Muscle of back (tissue), 11 donors: ENCODE measurements around the gene PHF8. TPM values are rescaled to one million over a fixed set of nuclear protein-coding genes. Genes with fewer than 3 reads are reported as not detected.

Source experiments
- DNase-seq, 3 donors: peaks; one replicate each; pipeline versions ENCODE4 v3.0.0 to v3.0.0-alpha.2; 2013
- polyA plus RNA-seq, 10 donors: library from polyadenylated mRNA; unstranded; fragments of 120-200 nt; gene quantifications; one replicate each; pipeline ENCODE4 v1.2.1, GENCODE V29; 2013; ENCODE audit not compliant: insufficient read length in 10 of 10

The PHF8 gene
- polyA plus RNA-seq, 10 donors: 11.7 to 15.9 (median 14.1) TPM

DNA sequence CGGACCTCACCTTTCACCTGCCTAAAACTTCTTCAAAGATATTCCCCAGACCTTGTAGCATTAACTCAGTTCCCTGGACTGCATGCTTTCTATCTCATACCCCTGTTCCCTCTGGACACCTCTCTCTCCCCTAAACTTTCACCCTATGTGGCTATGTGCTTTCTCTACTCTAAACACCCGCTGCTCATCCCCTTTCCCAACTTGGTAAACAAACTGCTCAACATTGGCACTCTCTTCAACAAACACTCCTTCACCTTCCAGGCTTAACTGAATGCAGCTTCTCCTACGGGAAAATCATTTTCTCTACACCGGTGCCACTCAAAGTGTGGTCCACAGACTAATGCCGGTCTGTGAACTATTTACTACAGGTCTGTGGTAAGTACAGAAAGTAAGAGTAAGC, 19.9 kb downstream of the PHF8 start:
- DNase-seq: no peak

DNA sequence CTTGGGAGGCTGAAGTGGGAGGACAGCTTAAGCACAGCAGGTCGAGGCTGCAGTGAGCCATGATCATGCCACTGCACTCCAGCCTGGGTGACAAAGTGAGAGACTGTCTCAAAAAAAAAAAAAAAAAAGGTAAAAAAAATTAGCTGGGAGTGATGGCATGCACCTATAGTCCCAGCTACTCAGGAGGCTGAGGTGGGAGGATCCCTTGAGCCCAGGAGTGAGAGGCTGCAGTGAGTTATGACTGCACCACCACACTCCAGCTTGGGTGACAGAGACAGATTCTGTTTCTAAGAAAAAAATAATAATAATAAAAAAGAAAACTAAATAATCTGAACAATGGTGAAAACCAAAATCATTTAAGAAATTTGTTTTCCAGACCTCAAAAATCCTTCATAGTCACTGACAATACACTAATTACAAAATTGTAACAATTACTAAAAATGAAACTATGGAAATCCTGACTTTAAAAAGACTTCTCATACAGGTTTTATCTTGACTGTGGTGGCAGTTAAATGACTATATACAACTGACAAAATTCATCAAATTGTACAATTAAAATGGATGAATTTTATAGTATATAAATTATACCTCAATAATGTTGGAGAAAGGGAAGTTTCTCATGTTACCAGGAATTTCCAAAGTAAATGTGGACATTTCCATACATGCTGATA, 31.3 kb downstream of the PHF8 start:
- DNase-seq: no peak

- DNase-seq: no peak
These were observed 36.6 kb downstream of the PHF8 start for GRCh38 chrX:54007682-54008081.

DNA sequence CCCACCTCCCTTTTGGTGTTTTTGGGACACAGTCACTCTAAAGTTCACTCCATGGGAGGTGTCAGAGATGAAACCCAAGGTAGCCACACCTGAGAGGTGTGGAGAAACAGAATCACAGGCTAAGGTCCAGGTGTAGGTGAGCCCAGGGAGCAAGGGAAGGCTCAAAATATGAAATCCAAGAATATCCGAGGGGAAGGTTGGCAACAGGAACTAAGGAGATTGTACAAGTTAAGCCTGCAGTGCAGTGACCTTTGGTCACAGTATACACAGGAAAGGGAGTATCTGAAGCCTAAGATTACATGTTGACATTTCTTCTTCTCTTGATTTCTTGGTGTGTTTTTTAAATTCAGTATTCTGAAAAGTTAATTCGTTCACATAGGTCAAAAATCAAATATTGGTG, 46.5 kb downstream of the PHF8 start:
- no peak for DNase-seq

- no peak for DNase-seq
These were observed 51.7 kb downstream of the PHF8 start for GRCh38 chrX:53992589-53992988.

DNA sequence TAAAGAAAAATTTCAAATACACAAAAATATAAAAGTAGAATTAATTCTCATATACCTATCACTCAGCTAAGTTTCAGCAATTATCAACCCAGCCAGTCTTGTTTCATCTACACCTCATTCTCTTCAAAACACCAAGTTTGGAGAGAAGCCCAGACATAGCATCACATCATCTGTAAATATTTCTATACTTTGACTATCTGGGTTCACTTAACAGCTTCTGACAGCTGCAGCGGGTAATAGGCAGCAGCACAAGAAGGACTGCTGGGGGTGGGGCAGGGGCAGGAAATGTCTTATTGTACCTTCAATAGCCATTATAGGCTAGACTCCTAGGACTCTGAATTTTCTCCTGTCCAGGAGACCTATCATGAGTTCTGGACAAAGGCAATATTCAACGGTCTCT, 54.1 kb downstream of the PHF8 start:
- DNase-seq: no peak

GRCh38 chrX:53984895-53985294, 59.4 kb downstream of the PHF8 start:
- no peak for DNase-seq

DNA sequence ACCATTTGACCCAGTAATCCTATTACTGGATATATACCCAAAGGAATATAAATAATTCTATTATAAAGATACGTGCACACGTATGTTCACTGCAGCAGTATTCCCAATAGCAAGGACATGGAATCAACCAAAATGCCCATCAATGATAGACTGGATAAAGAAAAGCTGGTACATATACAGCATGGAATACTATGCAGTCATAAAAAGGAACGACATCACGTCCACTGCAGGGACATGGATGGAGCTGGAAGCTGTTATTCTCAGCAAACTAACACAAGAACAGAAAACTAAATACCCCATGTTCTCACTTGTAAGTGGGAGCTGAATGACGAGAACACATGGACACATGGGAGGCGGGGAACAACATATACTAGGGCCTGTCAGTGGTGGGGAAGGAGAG, 69.7 kb downstream of the PHF8 start:
- DNase-seq: no peak

- DNase-seq: no peak
These were observed 74.7 kb downstream of the PHF8 start for GRCh38 chrX:53969540-53969939.

- no peak for DNase-seq
These were observed 94.0 kb downstream of the PHF8 start for GRCh38 chrX:53950130-53950733.

GRCh38 chrX:53940180-53940579, 104.1 kb downstream of the PHF8 start:
- no peak for DNase-seq

DNA sequence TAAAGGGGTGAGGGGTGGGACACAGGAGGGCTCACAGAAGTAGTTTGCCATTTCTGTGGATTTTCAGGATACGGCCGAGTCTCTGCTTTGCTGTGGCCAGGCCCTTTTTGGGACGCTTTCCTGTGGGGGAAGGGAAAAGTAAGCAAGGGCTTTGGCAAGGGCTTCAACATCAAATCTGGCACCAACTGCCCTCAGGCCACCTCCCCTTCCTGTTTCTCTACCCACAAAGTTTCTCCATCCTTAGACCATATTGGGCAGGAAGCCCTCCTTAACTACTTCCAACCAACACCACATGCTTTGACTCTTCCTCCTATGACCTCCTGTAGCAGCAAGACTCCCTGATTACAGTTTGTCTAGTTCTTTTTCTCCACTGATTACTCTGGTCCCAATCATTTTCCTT, 105.1 kb downstream of the PHF8 start:
- no peak for DNase-seq

GRCh38 chrX:53930515-53931380, 113.5 kb downstream of the PHF8 start:
- DNase-seq: peak in 1 of 3 donors; percentile 8

GRCh38 chrX:53926030-53926429, 118.2 kb downstream of the PHF8 start:
- no peak for DNase-seq

DNA sequence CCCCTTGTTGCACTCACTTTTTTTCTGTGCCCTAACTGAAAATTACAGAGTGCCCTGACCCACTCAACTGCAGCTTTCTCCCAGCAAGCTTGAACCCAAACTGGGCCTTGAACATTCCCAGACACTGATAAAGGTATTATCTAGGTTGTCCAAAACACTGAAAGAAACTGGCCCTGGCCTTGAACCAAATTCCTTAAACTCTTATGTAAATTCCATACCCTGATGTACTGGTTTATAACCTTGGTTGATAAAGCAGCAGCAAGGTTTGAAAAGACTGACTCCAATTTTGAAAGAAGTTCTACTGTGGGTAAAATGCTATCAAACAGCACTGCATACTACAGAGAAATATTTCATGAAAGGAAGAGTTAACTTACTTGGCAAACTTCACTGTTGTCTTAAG, 125.6 kb downstream of the PHF8 start:
- no peak for DNase-seq

- no peak for DNase-seq
These were observed 143.7 kb downstream of the PHF8 start for GRCh38 chrX:53900623-53901022.

- DNase-seq: no peak
These were observed 149.0 kb downstream of the PHF8 start for GRCh38 chrX:53895270-53895669.

Other genes with a start within 250 kb of the PHF8 start
- gene FAM120C, start 138.8 kb upstream of the PHF8 start, polyA plus RNA-seq: 1 to 10 TPM; 4.9 to 8.9 (median 6.4) TPM